GM12874 (cell line): Measurements from ENCODE around the gene DNAAF8.

Experiments
- CTCF ChIP-seq: IDR thresholded peaks from 2 replicates; pipeline ENCODE4 v1.5.1; 2011; ENCODE audit warnings: low read depth, mild to moderate bottlenecking, control low read depth, low read length, moderate library complexity; ENCODE audit not compliant: insufficient read depth

Gene DNAAF8

GRCh38 chr16:4753227-4753626 is 18.9 kb downstream of the DNAAF8 start:
- no peak for TF ChIP-seq CTCF

- TF ChIP-seq CTCF = no peak
Measured at GRCh38 chr16:4754865-4755264, 20.5 kb downstream of the DNAAF8 start.

- no peak for TF ChIP-seq CTCF
Measured at GRCh38 chr16:4755687-4756086, 21.4 kb downstream of the DNAAF8 start.

GRCh38 chr16:4760221-4760910 is 26.0 kb downstream of the DNAAF8 start:
- no peak for TF ChIP-seq CTCF

- TF ChIP-seq CTCF = no peak
Measured at GRCh38 chr16:4762205-4762604, 27.9 kb downstream of the DNAAF8 start.

GRCh38 chr16:4763791-4764190 is 29.5 kb downstream of the DNAAF8 start:
- no peak for TF ChIP-seq CTCF

GRCh38 chr16:4765511-4766474 is 31.5 kb downstream of the DNAAF8 start:
- no peak for TF ChIP-seq CTCF
